Karpas-422 (cell line): Measurements from ENCODE around the gene KNDC1. TPM values are rescaled to one million over a fixed set of nuclear protein-coding genes. Genes with fewer than 3 reads are reported as not detected.

Experiments
- DNase-seq: peaks from one replicate; pipeline ENCODE4 v3.0.0-alpha.2; 2015
- H2AFZ ChIP-seq: fragments of 200-600 bp; sonication (generic); 2 replicates; pipeline ENCODE4 v1.6.1; 2014; ENCODE audit warnings: antibody characterized with exemption, low read length, mixed read lengths
- H3K27ac ChIP-seq: fragments of 200-600 bp; sonication (generic); 2 replicates; pipeline ENCODE4 v1.5.1; 2014; ENCODE audit warnings: mild to moderate bottlenecking, low read length, moderate library complexity
- H3K27me3 ChIP-seq: fragments of 200-600 bp; sonication (generic); 2 replicates; pipeline ENCODE4 v1.6.1; 2014; ENCODE audit warnings: low read length, mixed read lengths
- H3K36me3 ChIP-seq: fragments of 200-600 bp; sonication (generic); 2 replicates; pipeline ENCODE4 v1.6.1; 2014; ENCODE audit warnings: low read length, mixed read lengths; ENCODE audit not compliant: insufficient read depth
- H3K4me1 ChIP-seq: fragments of 200-600 bp; sonication (generic); 2 replicates; pipeline ENCODE4 v1.6.1; 2014; ENCODE audit warnings: mild to moderate bottlenecking, low read length, mixed read lengths
- H3K4me2 ChIP-seq: fragments of 200-600 bp; sonication (generic); 2 replicates; pipeline ENCODE4 v1.6.1; 2014; ENCODE audit warnings: low read length, low read depth, mild to moderate bottlenecking; ENCODE audit not compliant: poor library complexity, severe bottlenecking
- H3K4me3 ChIP-seq: fragments of 200-600 bp; sonication (generic); 2 replicates; pipeline ENCODE4 v1.5.1; 2014; ENCODE audit warnings: mild to moderate bottlenecking, antibody characterized with exemption, low read length, mixed read lengths
- H3K79me2 ChIP-seq: fragments of 200-600 bp; sonication (generic); 2 replicates; pipeline ENCODE4 v1.6.1; 2014; ENCODE audit warnings: mild to moderate bottlenecking, low read length, mixed read lengths
- H3K9ac ChIP-seq: fragments of 200-600 bp; sonication (generic); 2 replicates; pipeline ENCODE4 v1.6.0; 2014; ENCODE audit warnings: low read length
- H3K9me2 ChIP-seq: fragments of 200-600 bp; sonication (generic), shearing (Covaris generic); replicated peaks from 2 replicates; pipeline ENCODE4 v1.6.0; 2014; ENCODE audit warnings: mild to moderate bottlenecking, low read length, moderate library complexity; ENCODE audit not compliant: insufficient read depth
- H3K9me3 ChIP-seq: fragments of 300-700, 200-600 bp; sonication (generic); 2 replicates; pipeline ENCODE4 v1.6.1; 2014; ENCODE audit warnings: low read length, mixed read lengths
- H4K20me1 ChIP-seq: fragments of 200-600 bp; sonication (generic); 2 replicates; pipeline ENCODE4 v1.6.1; 2014; ENCODE audit warnings: mild to moderate bottlenecking, antibody characterized with exemption, low read length, low read depth; ENCODE audit not compliant: insufficient read depth
- total RNA-seq: library from RNA; depleted of rRNA; stranded (reverse); fragments of >200 nt; shearing (Covaris generic); gene quantifications from 2 replicates; pipeline ENCODE4 v1.2.3, GENCODE V29; 2014; ENCODE audit warnings: low replicate concordance

Gene KNDC1
- total RNA-seq, 1 experiment from 2014 or later, result not detected

- no peak overlapping the region for H2AFZ ChIP-seq
- DNase-seq, result no peak
- no peaks in the 10 kb centered on the region for H3K79me2 ChIP-seq
- H3K36me3 ChIP-seq, result no peaks in the 10 kb centered on the region
- H3K9me2 ChIP-seq, result no peaks in the 10 kb centered on the region
- no peak overlapping the region for H3K4me3 ChIP-seq
- no peak overlapping the region for H3K4me2 ChIP-seq
- H3K27ac ChIP-seq, result no peak overlapping the region
- H3K4me1 ChIP-seq, result no peaks in the 10 kb centered on the region
- no peaks in the 10 kb centered on the region for H3K27me3 ChIP-seq
- no peak overlapping the region for H3K9ac ChIP-seq
- H3K9me3 ChIP-seq, result no peaks in the 10 kb centered on the region
- no peaks in the 10 kb centered on the region for H4K20me1 ChIP-seq
Observed at GRCh38 chr10:133185916-133186315, 25.9 kb downstream of the KNDC1 start.

- H3K9me3 ChIP-seq, result no peaks in the 10 kb centered on the region
- H3K9me2 ChIP-seq, result no peaks in the 10 kb centered on the region
- no peaks in the 10 kb centered on the region for H4K20me1 ChIP-seq
- no peaks in the 10 kb centered on the region for H3K27me3 ChIP-seq
- no peaks in the 10 kb centered on the region for H3K79me2 ChIP-seq
- H3K36me3 ChIP-seq, result no peaks in the 10 kb centered on the region
- H3K9ac ChIP-seq, result no peak overlapping the region
- no peak for DNase-seq
- H3K27ac ChIP-seq, result no peak overlapping the region
- H2AFZ ChIP-seq, result no peak overlapping the region
- no peaks in the 10 kb centered on the region for H3K4me1 ChIP-seq
- H3K4me2 ChIP-seq, result no peak overlapping the region
- no peak overlapping the region for H3K4me3 ChIP-seq
Observed at GRCh38 chr10:133186416-133187090, 26.5 kb downstream of the KNDC1 start.

GRCh38 chr10:133187091-133187905 is 27.3 kb downstream of the KNDC1 start:
- no peaks in the 10 kb centered on the region for H3K9me3 ChIP-seq
- H4K20me1 ChIP-seq, result no peaks in the 10 kb centered on the region
- H3K4me3 ChIP-seq, result no peak overlapping the region
- H3K79me2 ChIP-seq, result no peaks in the 10 kb centered on the region
- no peaks in the 10 kb centered on the region for H3K4me1 ChIP-seq
- H3K4me2 ChIP-seq, result no peak overlapping the region
- H3K9ac ChIP-seq, result no peak overlapping the region
- no peaks in the 10 kb centered on the region for H3K27me3 ChIP-seq
- H3K27ac ChIP-seq, result no peak overlapping the region
- H2AFZ ChIP-seq, result no peak overlapping the region
- DNase-seq, result no peak
- no peaks in the 10 kb centered on the region for H3K9me2 ChIP-seq
- H3K36me3 ChIP-seq, result no peaks in the 10 kb centered on the region

- no peak overlapping the region for H2AFZ ChIP-seq
- H3K27ac ChIP-seq, result no peak overlapping the region
- no peaks in the 10 kb centered on the region for H4K20me1 ChIP-seq
- H3K79me2 ChIP-seq, result no peaks in the 10 kb centered on the region
- DNase-seq, result no peak
- H3K9me2 ChIP-seq, result no peaks in the 10 kb centered on the region
- no peak overlapping the region for H3K9ac ChIP-seq
- no peaks in the 10 kb centered on the region for H3K36me3 ChIP-seq
- no peak overlapping the region for H3K4me3 ChIP-seq
- H3K9me3 ChIP-seq, result no peaks in the 10 kb centered on the region
- H3K4me1 ChIP-seq, result no peaks in the 10 kb centered on the region
- H3K4me2 ChIP-seq, result no peak overlapping the region
- H3K27me3 ChIP-seq, result no peaks in the 10 kb centered on the region
Observed at GRCh38 chr10:133187906-133188681, 28.1 kb downstream of the KNDC1 start.

GRCh38 chr10:133189256-133189655 is 29.2 kb downstream of the KNDC1 start:
- Histone ChIP-seq H4K20me1 (no peaks in the 10 kb centered on the region), H3K27me3 (no peaks in the 10 kb centered on the region), H3K9me3 (no peaks in the 10 kb centered on the region), H3K4me2 (no peak overlapping the region), H3K79me2 (no peaks in the 10 kb centered on the region), H3K36me3 (no peaks in the 10 kb centered on the region), H2AFZ (no peak overlapping the region), H3K4me3 (no peak overlapping the region), H3K27ac (no peak overlapping the region), H3K9me2 (no peaks in the 10 kb centered on the region), H3K4me1 (no peaks in the 10 kb centered on the region), H3K9ac (no peak overlapping the region)
- DNase-seq, result no peak

GRCh38 chr10:133189726-133190125 is 29.7 kb downstream of the KNDC1 start:
- no peak overlapping the region for H3K4me3 ChIP-seq
- H3K4me1 ChIP-seq, result no peaks in the 10 kb centered on the region
- DNase-seq, result no peak
- H3K36me3 ChIP-seq, result no peaks in the 10 kb centered on the region
- no peak overlapping the region for H3K27ac ChIP-seq
- H3K9me3 ChIP-seq, result no peaks in the 10 kb centered on the region
- no peak overlapping the region for H2AFZ ChIP-seq
- no peaks in the 10 kb centered on the region for H4K20me1 ChIP-seq
- no peaks in the 10 kb centered on the region for H3K9me2 ChIP-seq
- H3K9ac ChIP-seq, result no peak overlapping the region
- H3K79me2 ChIP-seq, result no peaks in the 10 kb centered on the region
- H3K27me3 ChIP-seq, result no peaks in the 10 kb centered on the region
- no peak overlapping the region for H3K4me2 ChIP-seq

- H3K36me3 ChIP-seq, result no peaks in the 10 kb centered on the region
- no peak overlapping the region for H2AFZ ChIP-seq
- no peaks in the 10 kb centered on the region for H3K79me2 ChIP-seq
- no peaks in the 10 kb centered on the region for H3K9me2 ChIP-seq
- H3K27ac ChIP-seq, result no peak overlapping the region
- H3K9me3 ChIP-seq, result no peaks in the 10 kb centered on the region
- no peak overlapping the region for H3K4me2 ChIP-seq
- no peaks in the 10 kb centered on the region for H3K4me1 ChIP-seq
- H3K9ac ChIP-seq, result no peak overlapping the region
- H3K27me3 ChIP-seq, result no peaks in the 10 kb centered on the region
- no peaks in the 10 kb centered on the region for H4K20me1 ChIP-seq
- H3K4me3 ChIP-seq, result no peak overlapping the region
- DNase-seq, result no peak
Observed at GRCh38 chr10:133190225-133190624, 30.2 kb downstream of the KNDC1 start.

- H3K27me3 ChIP-seq, result no peaks in the 10 kb centered on the region
- no peak overlapping the region for H2AFZ ChIP-seq
- H3K36me3 ChIP-seq, result no peaks in the 10 kb centered on the region
- no peaks in the 10 kb centered on the region for H3K9me2 ChIP-seq
- H3K9ac ChIP-seq, result no peak overlapping the region
- no peaks in the 10 kb centered on the region for H3K4me1 ChIP-seq
- H3K79me2 ChIP-seq, result no peaks in the 10 kb centered on the region
- no peak overlapping the region for H3K27ac ChIP-seq
- DNase-seq, result no peak
- H3K4me2 ChIP-seq, result no peak overlapping the region
- H4K20me1 ChIP-seq, result no peaks in the 10 kb centered on the region
- H3K4me3 ChIP-seq, result no peak overlapping the region
- no peaks in the 10 kb centered on the region for H3K9me3 ChIP-seq
Observed at GRCh38 chr10:133191651-133192050, 31.6 kb downstream of the KNDC1 start.
